ENCODE measurements around the gene STK38.

DNA sequence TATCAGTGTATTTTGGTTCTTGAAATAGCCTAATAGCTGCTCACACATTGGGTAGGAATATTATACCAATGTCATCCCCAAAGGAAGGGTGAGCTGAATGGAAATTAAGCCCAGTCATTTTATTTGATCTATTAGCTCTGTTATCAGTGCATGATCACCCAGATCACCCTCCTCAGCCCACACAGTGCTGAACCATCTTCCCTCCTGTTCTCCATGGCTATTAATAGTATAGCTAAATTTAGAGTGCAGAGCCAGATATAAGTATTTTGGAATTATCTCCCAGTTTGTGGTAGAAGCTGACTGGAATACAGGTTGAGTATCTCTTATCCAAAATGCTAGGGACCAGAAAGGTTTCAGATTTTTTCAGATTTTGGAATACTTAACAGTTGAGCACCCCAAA is 59.1 kb downstream of the STK38 start:
- TF ChIP-seq, protein P1, sequence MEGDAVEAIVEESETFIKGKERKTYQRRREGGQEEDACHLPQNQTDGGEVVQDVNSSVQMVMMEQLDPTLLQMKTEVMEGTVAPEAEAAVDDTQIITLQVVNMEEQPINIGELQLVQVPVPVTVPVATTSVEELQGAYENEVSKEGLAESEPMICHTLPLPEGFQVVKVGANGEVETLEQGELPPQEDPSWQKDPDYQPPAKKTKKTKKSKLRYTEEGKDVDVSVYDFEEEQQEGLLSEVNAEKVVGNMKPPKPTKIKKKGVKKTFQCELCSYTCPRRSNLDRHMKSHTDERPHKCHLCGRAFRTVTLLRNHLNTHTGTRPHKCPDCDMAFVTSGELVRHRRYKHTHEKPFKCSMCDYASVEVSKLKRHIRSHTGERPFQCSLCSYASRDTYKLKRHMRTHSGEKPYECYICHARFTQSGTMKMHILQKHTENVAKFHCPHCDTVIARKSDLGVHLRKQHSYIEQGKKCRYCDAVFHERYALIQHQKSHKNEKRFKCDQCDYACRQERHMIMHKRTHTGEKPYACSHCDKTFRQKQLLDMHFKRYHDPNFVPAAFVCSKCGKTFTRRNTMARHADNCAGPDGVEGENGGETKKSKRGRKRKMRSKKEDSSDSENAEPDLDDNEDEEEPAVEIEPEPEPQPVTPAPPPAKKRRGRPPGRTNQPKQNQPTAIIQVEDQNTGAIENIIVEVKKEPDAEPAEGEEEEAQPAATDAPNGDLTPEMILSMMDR (conservative IDR thresholded peaks at IDR 0.05; ENCODE audit: low read depth, low read length), result no peak
- TF ChIP-seq MAFK (IDR thresholded peaks at IDR 0.05; ENCODE audit: low read depth, low read length) (no peak), POLR2A (IDR thresholded peaks at IDR 0.05; ENCODE audit: low read depth, low read length) (no peak), MAZ (IDR thresholded peaks at IDR 0.05; ENCODE audit: borderline replicate concordance, low read depth, low read length) (no peak), MXI1 (IDR thresholded peaks at IDR 0.05; ENCODE audit: borderline replicate concordance, low read depth, low read length) (no peak), FOS (IDR thresholded peaks at IDR 0.05; ENCODE audit: low read depth, low read length) (no peak), RFX5 (IDR thresholded peaks at IDR 0.05; ENCODE audit: low read depth, low read length) (no peak), BHLHE40 (IDR thresholded peaks at IDR 0.05; ENCODE audit: low read depth, low read length) (no peak), RCOR1 (IDR thresholded peaks at IDR 0.05; ENCODE audit: insufficient replicate concordance, low read length) (no peak), RAD21 (IDR thresholded peaks at IDR 0.05; ENCODE audit: low read length) (no peak)
